Right ventricle myocardium inferior (tissue), 1 donor: Measurements from ENCODE around the gene GNB3. TPM values are rescaled to one million over a fixed set of nuclear protein-coding genes. Genes with fewer than 3 reads are reported as not detected.
"Not testable (repeated sequence)": the region's sequence is repeated elsewhere in the genome, so short reads cannot be mapped to it uniquely, and the experiment has no call there.

Experiments used
- ATAC-seq: fragments of 200-7000 bp; cut with Tn5 transposase; one replicate; pipeline ENCODE4 v1.9.1; 2020; ENCODE audit warnings: mild to moderate bottlenecking, moderate library complexity
- DNase-seq: peaks from one replicate; pipeline ENCODE4 v3.0.0; 2021; ENCODE audit errors: missing footprints
- intact Hi-C: fragments of 100-400 bp; cut with DNase I; formaldehyde crosslinking; loops from one replicate; pipeline ENCODE4 v1.11.0; 2022
- total RNA-seq: library from RNA; stranded (reverse); fragmentation: NEBNext Ultra II Directional; extraction: Animal tissue kit (Norgen Biotek cat#: 25700); gene quantifications from one replicate; pipeline ENCODE4 v1.2.1, GENCODE V29; 2021
- donor health status: DM: no; HTN: yes; CAD: no; lungs with severe emphysema.

The GNB3 gene
- total RNA-seq, 1 donor from 2014 or later, result 4.0 TPM

GRCh38 chr12:6851153-6851920 lies 10.6 kb downstream of the GNB3 start, which contains the start of gene CDCA3:
Gene CDCA3, minus strand, starts transcription at chr12:6851286. Its CDS starts 334 bp downstream, at chr12:6850952.
- intact Hi-C loops, result no loop called here
- peak; percentile 81 for ATAC-seq

GRCh38 chr12:6851921-6852650 lies 11.4 kb downstream of the GNB3 start, which contains the start of gene USP5:
Gene USP5, plus strand, starts transcription at chr12:6852150. Its CDS starts 30 bp downstream, at chr12:6852180.
- intact Hi-C loops, result no loop called here

More at GRCh38 chr12:6851153-6851920, 10.6 kb downstream of the GNB3 start, which contains the start of gene CDCA3:
- peak; percentile 94 for DNase-seq

GRCh38 chr12:6852651-6853354 lies 12.1 kb downstream of the GNB3 start:
- no peak for ATAC-seq
- no peak for DNase-seq
- intact Hi-C loops, result no loop called here

More at GRCh38 chr12:6851921-6852650, 11.4 kb downstream of the GNB3 start, which contains the start of gene USP5:
- DNase-seq (peak; percentile 100), ATAC-seq (peak; percentile 93)

- no peak for ATAC-seq
- intact Hi-C loops, result no loop called here
- no peak for DNase-seq
Measured at GRCh38 chr12:6853626-6854025, 12.9 kb downstream of the GNB3 start.

GRCh38 chr12:6854036-6854435 lies 13.3 kb downstream of the GNB3 start:
- DNase-seq (no peak), ATAC-seq (no peak)
- intact Hi-C loops, result no loop called here

- no peak for ATAC-seq
- no peak for DNase-seq
- intact Hi-C loops, result no loop called here
Measured at GRCh38 chr12:6855322-6855721, 14.6 kb downstream of the GNB3 start.

GRCh38 chr12:6858799-6859198 lies 18.1 kb downstream of the GNB3 start:
- intact Hi-C loops, result no loop called here
- DNase-seq (no peak), ATAC-seq (no peak)

GRCh38 chr12:6860116-6860515 lies 19.4 kb downstream of the GNB3 start:
- intact Hi-C loops, result no loop called here
- DNase-seq (no peak), ATAC-seq (no peak)

- ATAC-seq, result no peak
- intact Hi-C loops, result no loop called here
- DNase-seq, result no peak
Measured at GRCh38 chr12:6860942-6861341, 20.2 kb downstream of the GNB3 start.

GRCh38 chr12:6861391-6861790 lies 20.7 kb downstream of the GNB3 start:
- DNase-seq (no peak), ATAC-seq (no peak)
- intact Hi-C loops, result no loop called here

GRCh38 chr12:6863033-6863432 lies 22.3 kb downstream of the GNB3 start:
- intact Hi-C loops, result no loop called here
- ATAC-seq (no peak), DNase-seq (no peak)

- no peak for DNase-seq
- no peak for ATAC-seq
- intact Hi-C loops, result no loop called here
Measured at GRCh38 chr12:6863586-6864321, 23.0 kb downstream of the GNB3 start.

- ATAC-seq, intact Hi-C loops, DNase-seq: not testable (repeated sequence)
Measured at GRCh38 chr12:6865307-6865706, 24.6 kb downstream of the GNB3 start.

GRCh38 chr12:6866163-6866919 lies 25.6 kb downstream of the GNB3 start:
- no peak for ATAC-seq
- DNase-seq, result no peak
- intact Hi-C loops, result no loop called here

GRCh38 chr12:6866920-6867412 lies 26.2 kb downstream of the GNB3 start:
- DNase-seq, result no peak
- peak; percentile 7 for ATAC-seq
- intact Hi-C loops, result no loop called here

GRCh38 chr12:6867413-6868210 lies 26.9 kb downstream of the GNB3 start, which contains the start of gene TPI1:
Gene TPI1, plus strand, starts transcription at chr12:6867531. Its CDS starts 36 bp downstream, at chr12:6867567.
- ATAC-seq, result peak; percentile 86
- DNase-seq, result peak; percentile 93
- intact Hi-C loops, result no loop called here
